Activated CD8-positive, alpha-beta memory T cell treated with anti-CD3 and anti-CD28 coated beads for 36 hours (primary cell): ENCODE measurements around the gene FBXL4. TPM values are rescaled to one million over a fixed set of nuclear protein-coding genes. Genes with fewer than 3 reads are reported as not detected.

Experiments used
- CTCF ChIA-PET: fragments of 350-600 bp; sonication (Branson Sonifier 250); formaldehyde crosslinking; loops from one replicate; lab custom pipeline; 2021; ENCODE audit warnings: antibody characterized with exemption; lab: Charles Lee
- POLR2A ChIA-PET: fragments of 350-600 bp; sonication (Branson Sonifier 250); formaldehyde crosslinking; loops from one replicate; lab custom pipeline; 2021; ENCODE audit warnings: antibody characterized with exemption; lab: Charles Lee
- total RNA-seq, 2 experiments: library from RNA; stranded (reverse); gene quantifications; one replicate each; pipeline ENCODE4 v1.2.3, GENCODE V29; 2021

FBXL4 gene
- total RNA-seq, 2 experiments from 2014 or later, result 13.4 to 15.0 TPM

DNA sequence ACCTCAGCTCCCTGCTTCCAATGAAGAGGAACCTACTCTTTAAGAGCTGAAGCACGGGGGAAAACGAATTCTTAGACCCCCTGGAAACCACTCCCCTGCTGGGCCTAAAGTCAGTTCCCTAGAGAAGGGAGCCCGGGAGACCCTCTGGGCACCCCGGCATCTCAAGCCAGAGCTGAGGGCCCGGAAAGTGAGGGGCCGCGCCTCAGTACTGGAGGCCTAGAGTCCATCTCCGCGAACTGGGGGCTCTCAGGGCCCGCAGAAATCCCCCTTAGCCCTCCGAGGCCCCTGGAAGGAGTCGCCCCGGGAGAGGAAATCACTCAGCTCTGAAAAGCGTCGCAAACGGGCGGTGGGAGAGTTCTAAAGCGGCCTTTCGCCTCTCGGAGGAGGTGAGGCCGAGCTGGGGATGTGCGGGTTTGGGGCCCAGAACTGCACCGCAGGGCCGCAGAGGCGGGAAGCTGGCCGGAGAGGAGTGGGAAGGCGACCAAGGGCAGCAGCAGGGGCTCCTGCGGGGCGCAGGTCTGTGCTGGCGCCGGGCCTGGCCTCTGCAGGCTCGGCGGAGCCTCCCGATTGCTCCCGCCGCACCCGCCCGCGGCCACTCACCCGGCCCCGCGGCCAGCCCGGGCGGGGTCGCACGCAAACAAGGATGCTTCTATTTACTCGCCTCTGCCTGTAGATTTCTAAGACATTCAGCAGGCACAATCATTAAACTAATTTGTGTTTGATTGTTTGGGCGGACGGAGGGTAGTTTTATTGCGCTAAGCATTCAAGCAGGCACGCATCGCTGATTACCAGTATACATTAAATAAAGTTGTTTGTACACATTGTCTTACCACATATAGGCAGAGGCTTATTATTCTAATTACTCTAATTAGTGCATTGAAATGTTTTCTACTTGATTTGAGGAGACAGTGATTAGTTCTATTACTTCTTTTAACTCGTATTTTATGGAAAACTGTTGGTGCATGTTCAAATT is 104.2 kb downstream of the FBXL4 start:
- ChIA-PET POLR2A (no interaction called here), CTCF (interaction anchor here (1.1 kb wide), 1 partner anchor 1346 kb away, joined by 3 read pairs; no protein-coding TSS in a partner anchor)

DNA sequence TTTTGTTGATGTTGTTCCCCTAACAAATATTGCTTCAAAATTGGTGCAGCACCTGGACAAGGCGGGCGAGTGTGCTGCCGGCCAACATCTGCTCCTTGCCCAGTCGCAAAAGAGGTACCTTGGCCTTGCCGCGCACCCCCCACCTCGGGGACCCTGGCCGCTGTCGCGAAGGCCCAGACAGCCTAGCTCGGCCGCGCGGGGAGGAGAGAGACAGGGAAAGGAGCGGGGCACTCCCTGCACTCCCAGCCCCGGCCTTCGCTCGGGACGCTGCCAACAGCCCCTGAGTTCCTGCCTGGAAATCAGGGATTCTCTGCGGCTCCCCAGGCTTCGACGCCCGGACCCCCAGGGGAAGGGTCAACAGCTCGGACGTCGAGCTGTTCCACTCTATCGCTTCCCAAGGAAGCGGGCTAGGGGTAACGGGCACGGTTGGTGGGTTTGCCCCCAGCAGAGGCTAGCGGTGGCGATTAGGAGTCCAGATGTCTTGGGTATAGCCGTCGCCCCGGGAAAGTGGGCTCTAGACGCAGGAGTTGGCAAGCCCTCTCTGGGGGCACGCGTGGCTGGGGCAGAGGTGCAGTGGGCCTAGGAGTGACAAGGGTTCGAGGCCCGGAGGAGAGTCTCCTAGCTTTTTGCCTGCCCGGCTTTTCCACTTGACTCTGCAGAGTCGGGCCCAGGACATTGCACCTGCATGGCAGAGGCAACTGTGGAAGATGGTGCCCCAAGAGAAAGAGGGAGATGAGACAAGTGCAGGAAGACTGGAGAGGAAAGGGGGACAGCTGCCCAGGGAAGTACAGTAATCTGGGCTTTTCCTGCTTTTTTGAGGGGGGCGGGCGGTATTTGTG is 105.2 kb downstream of the FBXL4 start:
- POLR2A ChIA-PET, result no interaction called here
- CTCF ChIA-PET, result no interaction called here

DNA sequence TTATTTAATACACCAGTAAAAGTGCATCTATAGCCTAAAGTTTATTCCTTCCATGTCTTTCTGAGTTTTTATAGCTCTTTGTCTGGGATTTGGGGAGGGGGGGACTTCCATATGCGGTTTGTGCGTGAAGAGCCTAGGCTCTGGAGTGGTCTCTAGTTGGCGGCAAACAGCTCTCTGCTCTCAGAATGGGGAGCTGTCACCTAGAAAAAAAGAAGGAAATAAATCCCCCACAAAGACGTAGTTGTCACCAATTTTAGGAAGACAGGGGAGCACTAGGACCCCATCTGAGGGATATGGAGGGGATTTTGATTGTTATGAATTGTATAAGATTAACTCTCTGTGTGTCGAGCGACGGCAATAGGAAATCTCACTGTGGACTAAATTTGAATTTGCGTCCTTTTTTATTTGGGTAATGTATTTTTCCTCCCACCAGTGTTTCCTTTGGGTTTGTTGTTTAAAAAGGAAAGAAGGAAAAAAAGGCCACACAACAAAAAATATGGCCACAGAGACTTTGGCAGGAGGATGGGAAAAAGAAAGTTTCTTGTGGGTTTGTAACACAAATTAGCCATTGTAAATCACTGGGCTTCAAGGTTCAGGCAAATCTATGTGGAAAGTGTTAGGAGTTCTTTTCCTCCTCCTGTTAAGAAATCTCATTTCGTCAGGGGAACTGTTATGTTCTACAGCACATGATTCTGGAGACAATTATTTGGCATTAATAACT is 106.0 kb downstream of the FBXL4 start:
- ChIA-PET CTCF (no interaction called here), POLR2A (no interaction called here)

DNA sequence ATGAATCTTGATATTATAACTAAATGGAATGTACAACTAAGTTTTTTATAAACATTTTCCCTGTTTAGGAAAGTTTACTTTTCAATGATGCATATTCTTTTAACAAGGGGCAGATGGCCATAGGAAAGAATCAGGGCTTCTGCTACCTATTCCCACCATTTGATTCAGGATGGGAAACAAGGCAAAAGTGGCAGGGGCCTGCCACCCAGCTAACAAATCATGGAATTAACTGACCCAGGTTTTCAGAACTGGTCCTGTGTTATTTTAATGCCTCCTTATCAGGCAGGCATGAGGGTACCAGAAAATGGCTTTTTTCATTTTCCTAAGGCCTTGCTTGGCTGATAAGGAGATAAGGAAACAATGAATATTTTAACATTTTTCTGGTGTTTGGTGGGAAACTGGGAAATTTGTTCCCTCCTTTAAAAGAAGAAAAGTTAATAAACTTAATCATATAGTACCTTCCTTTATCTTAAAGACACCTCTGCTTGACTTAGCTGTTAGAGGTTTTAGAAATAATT is 106.7 kb downstream of the FBXL4 start:
- CTCF ChIA-PET, result no interaction called here

DNA sequence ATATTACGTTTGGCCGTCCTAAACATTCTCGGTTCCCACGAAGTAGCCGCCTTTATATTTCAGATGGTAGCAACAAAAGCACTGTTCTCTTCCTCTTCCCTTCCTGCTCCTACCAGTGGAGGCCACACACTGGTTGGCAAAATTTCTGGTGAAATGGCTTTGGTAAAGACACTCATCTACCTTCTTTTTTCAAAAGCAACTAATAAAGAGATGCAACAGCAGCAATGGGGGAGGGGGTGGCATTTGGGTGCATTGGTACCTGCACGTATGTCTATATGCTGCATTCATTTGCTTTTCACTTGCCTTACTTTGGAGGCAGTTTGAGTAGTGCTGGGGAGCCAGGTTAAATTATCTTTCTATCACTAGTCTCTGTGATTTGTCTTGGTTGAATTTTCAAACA is 107.4 kb downstream of the FBXL4 start:
- ChIA-PET POLR2A (no interaction called here), CTCF (no interaction called here)

More for the DNA sequence above, 106.7 kb downstream of the FBXL4 start:
- POLR2A ChIA-PET, result no interaction called here

DNA sequence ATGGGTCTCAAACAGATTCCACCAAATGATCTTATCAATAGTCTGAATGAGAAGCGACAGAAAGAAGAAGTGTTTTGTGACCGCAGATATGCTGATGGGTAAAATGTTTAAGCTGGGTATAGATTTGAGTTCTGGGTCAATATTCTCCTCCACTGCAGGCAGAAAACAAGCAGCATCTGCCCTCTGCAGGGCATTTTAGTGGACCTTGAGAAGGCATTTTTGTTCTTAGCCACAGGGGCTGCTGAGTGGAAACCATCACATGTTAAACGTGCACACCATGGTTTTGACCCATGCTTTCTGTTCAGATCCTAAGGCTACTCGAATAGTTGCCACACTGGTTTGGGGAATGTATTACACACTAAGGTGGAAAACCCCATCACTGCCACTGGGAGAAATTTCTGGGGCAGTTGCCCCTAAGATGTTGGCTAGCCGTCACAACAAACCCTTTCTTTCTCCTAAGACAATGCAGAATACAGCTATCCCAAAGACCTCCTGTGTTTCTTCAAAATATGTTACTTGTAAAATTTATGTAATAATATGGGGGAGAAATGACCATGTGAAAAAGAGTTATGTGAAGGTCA is 107.9 kb downstream of the FBXL4 start:
- ChIA-PET POLR2A (no interaction called here), CTCF (no interaction called here)

DNA sequence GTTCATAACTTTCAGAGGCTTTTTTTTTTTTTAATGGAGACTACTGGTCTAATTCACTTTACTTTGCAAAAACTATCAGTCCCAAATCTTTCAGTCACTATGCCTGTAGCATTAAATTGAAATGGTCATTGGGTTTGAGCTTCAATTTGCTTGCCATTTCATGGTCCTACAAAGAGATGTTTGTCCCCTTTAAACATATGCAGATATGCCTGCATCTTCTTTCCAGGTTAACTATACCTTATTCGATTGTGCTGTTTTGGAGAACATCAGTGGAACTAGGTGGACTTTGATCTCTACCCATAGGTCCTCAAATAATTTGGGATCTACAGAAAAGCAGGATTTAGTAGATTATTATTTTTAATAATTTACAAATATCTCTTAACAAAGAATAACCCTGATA is 108.8 kb downstream of the FBXL4 start:
- CTCF ChIA-PET, result no interaction called here

DNA sequence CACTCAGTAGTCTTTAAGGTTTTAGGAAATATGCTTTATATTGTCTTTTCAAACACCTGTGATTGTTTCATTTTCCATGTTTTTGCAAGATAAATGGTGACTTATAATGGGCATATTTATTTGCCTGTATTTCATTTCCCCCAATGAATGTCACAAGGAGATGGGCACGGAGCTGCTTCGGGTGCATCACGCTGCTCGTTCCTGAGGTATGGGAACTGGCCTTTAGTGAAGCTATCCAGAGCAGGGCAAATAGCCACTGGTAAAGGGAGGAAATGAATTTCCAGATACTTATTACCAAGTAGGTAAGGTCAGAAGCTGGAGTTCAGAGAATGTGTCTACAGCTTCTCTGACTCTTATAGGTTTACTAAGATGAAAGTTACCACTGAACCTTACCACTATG is 109.7 kb downstream of the FBXL4 start:
- CTCF ChIA-PET, result no interaction called here
- POLR2A ChIA-PET, result no interaction called here

More for the DNA sequence above, 108.8 kb downstream of the FBXL4 start:
- POLR2A ChIA-PET, result no interaction called here

DNA sequence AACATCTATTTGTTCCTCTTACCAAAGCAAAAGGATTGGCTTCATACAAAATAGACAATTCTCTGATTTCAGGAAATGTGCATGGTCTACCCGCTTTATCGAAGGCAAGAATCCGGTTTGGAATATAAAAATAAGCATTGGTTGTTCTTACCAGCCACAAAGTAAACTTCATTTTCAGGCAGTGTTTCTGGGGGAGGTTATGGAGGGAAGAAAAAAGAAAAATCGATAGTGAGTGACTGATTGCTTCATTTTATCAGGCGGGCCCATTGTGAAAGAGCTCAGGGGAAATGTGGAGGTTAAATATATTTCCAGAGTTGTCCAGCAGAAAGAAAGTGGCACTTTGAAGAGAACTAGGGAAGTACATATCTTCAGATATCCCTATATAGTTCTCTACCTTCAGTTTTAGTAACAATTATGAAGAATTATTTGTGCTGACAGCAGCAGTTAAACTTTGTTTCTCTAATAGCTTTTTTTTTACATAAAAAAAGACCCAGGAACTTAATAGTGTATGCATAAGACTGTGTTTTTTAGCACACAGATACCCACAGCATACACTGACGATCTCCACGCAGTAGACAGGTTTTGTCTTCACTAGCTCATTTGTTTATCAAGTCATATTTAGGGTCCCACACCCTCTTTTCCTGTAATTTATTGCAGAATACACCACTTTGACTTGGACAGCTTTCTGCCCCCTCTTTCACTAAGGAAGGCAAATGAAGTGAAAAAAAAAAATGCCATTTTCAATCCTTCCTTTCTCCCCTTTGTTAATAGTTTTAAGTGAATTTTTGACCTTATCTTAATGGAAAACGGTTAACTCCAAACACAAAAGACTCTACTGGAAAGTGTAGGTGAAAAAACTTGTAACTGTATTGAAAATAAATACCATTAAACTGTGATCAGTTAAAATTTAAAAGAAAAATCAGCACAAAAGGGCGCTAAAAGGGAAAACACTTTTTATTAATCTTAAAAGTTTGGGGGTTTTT is 110.5 kb downstream of the FBXL4 start:
- POLR2A ChIA-PET, result no interaction called here
- CTCF ChIA-PET, result no interaction called here

DNA sequence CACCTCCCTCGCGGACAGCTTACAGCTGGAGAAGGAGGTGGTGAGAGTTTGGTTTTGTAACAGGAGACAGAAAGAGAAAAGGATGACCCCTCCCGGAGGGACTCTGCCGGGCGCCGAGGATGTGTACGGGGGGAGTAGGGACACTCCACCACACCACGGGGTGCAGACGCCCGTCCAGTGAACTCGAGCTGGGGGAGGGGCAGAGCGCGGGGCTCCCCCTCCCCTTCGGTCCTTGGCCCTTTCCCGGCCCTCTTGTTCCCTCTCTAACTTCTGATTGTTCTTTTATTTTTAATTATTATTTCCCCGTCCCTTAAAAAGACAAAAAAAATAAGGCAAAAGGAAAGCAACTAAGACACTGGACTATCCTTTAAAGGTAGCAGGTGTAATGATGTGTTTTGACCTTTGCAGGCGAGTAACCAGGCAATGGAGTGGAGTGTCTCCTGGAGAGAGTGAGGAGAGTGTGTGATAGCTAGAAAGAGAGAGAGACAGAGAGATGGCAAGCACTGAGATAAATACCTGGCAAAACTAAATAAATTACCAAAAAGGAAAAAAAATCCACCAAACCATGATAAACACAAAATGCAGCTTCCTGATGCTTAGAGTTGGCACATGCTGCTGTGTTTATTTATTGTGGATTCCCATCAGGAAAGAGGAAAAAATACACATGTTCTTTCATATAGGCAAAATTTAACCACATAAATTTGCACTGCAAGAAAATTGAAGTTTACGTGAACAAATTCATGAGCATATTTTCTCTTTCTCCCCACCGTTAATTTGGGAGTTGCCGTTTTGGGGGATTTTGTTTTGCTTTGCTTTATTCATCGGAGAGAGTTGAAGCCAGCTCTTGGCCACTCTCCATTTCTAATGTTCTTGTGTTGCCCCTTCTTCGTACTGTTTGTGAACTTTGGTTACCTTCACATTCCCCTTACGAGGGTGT is 111.5 kb downstream of the FBXL4 start:
- ChIA-PET CTCF (no interaction called here), POLR2A (no interaction called here)

DNA sequence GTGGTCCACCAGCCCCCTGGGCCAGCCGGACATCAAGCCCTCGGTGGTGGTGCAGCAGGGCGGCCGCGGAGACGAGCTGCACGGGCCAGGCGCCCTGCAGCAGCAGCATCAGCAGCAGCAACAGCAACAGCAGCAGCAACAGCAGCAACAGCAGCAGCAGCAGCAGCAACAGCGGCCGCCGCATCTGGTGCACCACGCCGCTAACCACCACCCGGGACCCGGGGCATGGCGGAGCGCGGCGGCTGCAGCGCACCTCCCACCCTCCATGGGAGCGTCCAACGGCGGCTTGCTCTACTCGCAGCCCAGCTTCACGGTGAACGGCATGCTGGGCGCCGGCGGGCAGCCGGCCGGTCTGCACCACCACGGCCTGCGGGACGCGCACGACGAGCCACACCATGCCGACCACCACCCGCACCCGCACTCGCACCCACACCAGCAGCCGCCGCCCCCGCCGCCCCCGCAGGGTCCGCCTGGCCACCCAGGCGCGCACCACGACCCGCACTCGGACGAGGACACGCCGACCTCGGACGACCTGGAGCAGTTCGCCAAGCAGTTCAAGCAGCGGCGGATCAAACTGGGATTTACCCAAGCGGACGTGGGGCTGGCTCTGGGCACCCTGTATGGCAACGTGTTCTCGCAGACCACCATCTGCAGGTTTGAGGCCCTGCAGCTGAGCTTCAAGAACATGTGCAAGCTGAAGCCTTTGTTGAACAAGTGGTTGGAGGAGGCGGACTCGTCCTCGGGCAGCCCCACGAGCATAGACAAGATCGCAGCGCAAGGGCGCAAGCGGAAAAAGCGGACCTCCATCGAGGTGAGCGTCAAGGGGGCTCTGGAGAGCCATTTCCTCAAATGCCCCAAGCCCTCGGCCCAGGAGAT is 112.4 kb downstream of the FBXL4 start:
- POLR2A ChIA-PET, result interaction anchor here (0.6 kb wide), 1 partner anchor 1545 kb away, joined by 3 read pairs; no protein-coding TSS in a partner anchor

DNA sequence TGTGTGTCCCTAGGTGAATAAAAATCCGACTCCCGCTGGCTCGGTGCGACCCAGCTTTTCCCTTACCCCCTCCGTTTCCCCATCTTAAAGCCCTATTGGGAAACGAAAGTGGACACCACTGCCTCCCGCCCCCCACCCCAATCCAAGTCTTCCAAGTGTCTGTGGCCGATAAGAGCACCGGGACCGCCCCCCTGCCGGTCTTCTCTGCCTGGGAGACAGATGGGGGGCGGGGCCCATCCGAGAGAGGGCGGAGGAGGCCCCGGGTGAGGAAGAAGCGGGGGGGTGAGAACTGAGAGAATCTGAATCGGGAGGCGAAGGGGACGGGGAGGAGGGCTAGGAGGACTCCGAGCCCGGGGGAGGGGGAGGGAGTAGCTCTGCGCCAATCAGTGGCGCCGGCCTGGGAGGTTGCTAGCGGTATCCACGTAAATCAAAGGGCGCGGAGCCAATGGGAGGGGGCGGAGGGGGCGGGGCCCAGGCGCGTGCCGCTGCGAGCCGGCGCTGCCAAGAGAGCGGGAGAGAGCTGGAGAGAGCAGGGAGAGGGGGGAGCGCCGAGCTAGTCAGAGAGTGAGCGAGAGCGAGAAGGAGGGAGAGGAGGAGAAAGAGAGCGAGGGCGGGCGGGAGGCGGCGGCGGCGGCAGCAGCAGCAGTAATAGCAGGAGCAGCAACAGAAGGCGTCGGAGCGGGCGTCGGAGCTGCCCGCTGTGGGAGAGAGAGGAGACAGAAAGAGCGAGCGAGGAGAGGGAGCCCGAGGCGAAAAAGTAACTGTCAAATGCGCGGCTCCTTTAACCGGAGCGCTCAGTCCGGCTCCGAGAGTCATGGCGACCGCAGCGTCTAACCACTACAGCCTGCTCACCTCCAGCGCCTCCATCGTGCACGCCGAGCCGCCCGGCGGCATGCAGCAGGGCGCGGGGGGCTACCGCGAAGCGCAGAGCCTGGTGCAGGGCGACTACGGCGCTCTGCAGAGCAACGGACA is 113.4 kb downstream of the FBXL4 start, which contains the start of gene POU3F2:
POU3F2 (plus strand) TSS at position 515 of the 972 bp plus-strand sequence; CDS start at position 815, 300 bp downstream.
- CTCF ChIA-PET, result no interaction called here

More for the DNA sequence above, 112.4 kb downstream of the FBXL4 start:
- CTCF ChIA-PET, result no interaction called here

DNA sequence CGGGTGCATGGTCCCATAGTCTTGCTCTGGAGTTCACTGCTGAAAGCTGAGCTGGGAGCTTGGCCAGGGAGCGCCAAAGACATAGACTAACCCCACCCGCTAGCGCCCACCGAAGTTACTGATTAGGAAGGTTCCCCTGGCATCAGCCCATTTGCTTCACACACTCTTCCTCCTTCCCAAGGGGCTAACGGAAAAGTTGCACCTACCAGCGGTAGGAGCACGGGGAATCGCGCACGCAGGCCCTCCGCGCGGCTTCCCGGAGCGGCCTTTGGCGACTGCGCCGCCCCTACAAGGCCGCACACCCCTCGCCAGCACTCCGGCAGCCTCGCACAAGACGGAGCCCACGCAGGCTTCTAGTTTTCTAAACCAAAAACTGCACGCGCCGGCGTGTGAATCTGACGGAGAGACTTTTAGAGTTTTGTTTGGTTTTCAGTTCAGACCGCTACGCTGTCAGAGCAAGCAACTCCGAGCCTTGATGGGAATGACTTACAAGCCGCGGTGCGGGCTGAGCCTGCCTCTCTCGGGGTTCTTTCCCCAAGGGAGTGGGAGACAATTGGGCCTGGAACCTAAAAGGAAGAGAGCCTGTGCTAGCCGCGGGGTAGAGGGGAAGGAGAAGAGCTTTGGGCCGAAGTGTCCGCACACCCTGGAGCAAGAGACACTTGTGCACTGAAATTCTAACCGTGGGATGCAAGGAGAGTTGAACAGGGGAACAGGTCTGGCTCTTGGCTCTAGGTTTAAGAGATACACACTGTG is 114.3 kb downstream of the FBXL4 start:
- CTCF ChIA-PET, result interaction anchor here (0.6 kb wide), 1 partner anchor 13 kb away, joined by 3 read pairs; no protein-coding TSS in a partner anchor
- POLR2A ChIA-PET, result no interaction called here

More for the DNA sequence above, 113.4 kb downstream of the FBXL4 start, which contains the start of gene POU3F2:
- POLR2A ChIA-PET, result interaction anchor here (0.6 kb wide), 1 partner anchor 1544 kb away, joined by 3 read pairs; no protein-coding TSS in a partner anchor

DNA sequence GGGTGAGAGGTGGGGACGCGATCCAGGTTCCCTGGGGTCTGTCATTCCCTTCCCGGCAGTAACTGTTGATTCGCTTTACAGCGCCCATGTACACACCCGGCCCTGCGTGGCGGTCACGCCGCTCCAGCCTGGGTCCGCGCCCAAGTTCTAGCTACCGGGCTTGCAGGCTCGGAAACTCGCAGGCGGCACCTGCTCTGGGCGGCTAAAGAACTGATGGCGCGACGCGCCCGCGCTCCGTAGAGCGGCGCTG is 114.8 kb downstream of the FBXL4 start:
- CTCF ChIA-PET, result interaction anchor here (0.6 kb wide), 1 partner anchor 14 kb away, joined by 3 read pairs; no protein-coding TSS in a partner anchor
- POLR2A ChIA-PET, result no interaction called here
